GM23248 (cell line): Measurements from ENCODE around the gene GMEB2.

Source experiments
- EZH2 ChIP-seq: fragments of 200-600 bp; sonication (generic); IDR thresholded peaks from 2 replicates; pipeline ENCODE4 v1.6.1; 2018; ENCODE audit warnings: antibody characterized with exemption, mild to moderate bottlenecking; ENCODE audit not compliant: insufficient read depth, poor library complexity, severe bottlenecking
- EZH2phosphoT487 ChIP-seq: fragments of 200-600 bp; sonication (generic); IDR thresholded peaks from 2 replicates; pipeline ENCODE4 v1.6.1; 2018; ENCODE audit warnings: antibody characterized with exemption, moderate library complexity, mild to moderate bottlenecking, low read depth; ENCODE audit not compliant: insufficient read depth

- TF ChIP-seq EZH2 = no peak
- no peak for TF ChIP-seq EZH2phosphoT487
Measured at GRCh38 chr20:63582382-63583063, 44.4 kb downstream of the GMEB2 start.
